BJ (cell line): ENCODE data around the gene TCF3. TPM values are rescaled to one million over a fixed set of nuclear protein-coding genes. Genes with fewer than 3 reads are reported as not detected.

Source experiments
- CTCF ChIA-PET: fragments of 350-600 bp; formaldehyde crosslinking; extraction: SDS; loops from one replicate; lab custom pipeline; 2021; ENCODE audit warnings: antibody characterized with exemption, inconsistent platforms; lab: Yijun Ruan, JAX
- POLR2A ChIA-PET: fragments of 300-600 bp; sonication (Branson Sonifier 250); formaldehyde crosslinking; extraction: SDS; loops from one replicate; lab custom pipeline; 2021; ENCODE audit warnings: antibody characterized with exemption; lab: Charles Lee
- DNase-seq: peaks from one replicate; pipeline ENCODE4 v3.0.0-alpha.2; 2011; ENCODE audit warnings: low read depth
- H3K27me3 ChIP-seq: 2 replicates; pipeline ENCODE4 v1.6.0; 2011; ENCODE audit warnings: low read length; ENCODE audit not compliant: control insufficient read depth, insufficient read depth
- H3K36me3 ChIP-seq: 2 replicates; pipeline ENCODE4 v1.5.1; 2011; ENCODE audit warnings: low read length; ENCODE audit not compliant: control insufficient read depth, insufficient read depth
- H3K4me3 ChIP-seq: 2 replicates; pipeline ENCODE4 v1.5.1; 2011; ENCODE audit warnings: low read depth, mild to moderate bottlenecking, control low read depth, low read length
- CTCF ChIP-seq: IDR thresholded peaks from 2 replicates; pipeline ENCODE4 v1.5.1; 2011; ENCODE audit warnings: low read depth, mild to moderate bottlenecking, control low read depth, inconsistent platforms, low read length, moderate library complexity; ENCODE audit not compliant: insufficient read depth
- polyA plus RNA-seq: library from polyadenylated mRNA; depleted of rRNA; stranded (reverse); fragments of >200 nt; gene quantifications from 2 replicates; pipeline ENCODE4 v1.2.3, GENCODE V29; 2011; rRNA removed
- small RNA-seq: library from RNA; depleted of rRNA; stranded (forward); fragments of <200 nt; gene quantifications from one replicate; pipeline ENCODE3, GENCODE V24; 2012; ENCODE audit warnings: low replicate concordance, low read depth; ENCODE audit not compliant: insufficient read length

Gene TCF3
- polyA plus RNA-seq, 1 experiment, result 49.8 TPM

- no peak overlapping the region for H3K4me3 ChIP-seq
- no peaks in the 10 kb centered on the region for H3K27me3 ChIP-seq
- no peak for TF ChIP-seq CTCF
- CTCF ChIA-PET, result interaction anchor here (5.6 kb wide), 1 partner anchor 15 kb away, joined by 33 read pairs; no protein-coding TSS in a partner anchor
- POLR2A ChIA-PET, result no interaction called here
- peaks cover 9% of the 10 kb centered on the region for H3K36me3 ChIP-seq
- DNase-seq, result no peak
These were observed 91.1 kb downstream of the TCF3 start for GRCh38 chr19:1561236-1561842.

GRCh38 chr19:1560286-1560882, 92.0 kb downstream of the TCF3 start:
- TF ChIP-seq CTCF, result no peak
- CTCF ChIA-PET, result interaction anchor here (1.0 kb wide), 1 partner anchor 14 kb away, joined by 4 read pairs; no protein-coding TSS in a partner anchor
- peaks cover 8% of the 10 kb centered on the region for H3K36me3 ChIP-seq
- no peaks in the 10 kb centered on the region for H3K27me3 ChIP-seq
- no peak for DNase-seq
- POLR2A ChIA-PET, result no interaction called here
- no peak overlapping the region for H3K4me3 ChIP-seq

Small RNAs within 50 kb of the gene (small RNA-seq; reads per million reads assigned to genes)
- gene AC005943.2, result not detected
- gene RN7SL477P, result not detected
- not detected for gene RNU6-1223P

Other genes starting within 250 kb of the TCF3 start
- 38.3 and 48.9 TPM in 2 replicates for gene DAZAP1, start 245.0 kb downstream of the TCF3 start, polyA plus RNA-seq
- gene RPS15, start 214.2 kb downstream of the TCF3 start, polyA plus RNA-seq, result 854 and 1,597 TPM in 2 replicates
- gene APC2, start 202.5 kb downstream of the TCF3 start, polyA plus RNA-seq, result 0.07 and 0.11 TPM in 2 replicates
- 23.9 and 32.6 TPM in 2 replicates for gene C19orf25, start 173.4 kb downstream of the TCF3 start, polyA plus RNA-seq
- gene PCSK4, start 162.3 kb downstream of the TCF3 start, polyA plus RNA-seq, result 0.59 and 1.3 TPM in 2 replicates
- gene REEP6, start 161.4 kb downstream of the TCF3 start, polyA plus RNA-seq, result 1.7 and 3.1 TPM in 2 replicates
- 15.0 and 21.5 TPM in 2 replicates for gene ADAMTSL5, start 139.6 kb downstream of the TCF3 start, polyA plus RNA-seq
- gene PLK5, start 128.5 kb downstream of the TCF3 start, polyA plus RNA-seq, result not detected in 2 replicates
- 5.4 and 6.9 TPM in 2 replicates for gene MEX3D, start 84.3 kb downstream of the TCF3 start, polyA plus RNA-seq
- gene MBD3, start 59.8 kb downstream of the TCF3 start, polyA plus RNA-seq, result 38.9 and 53.4 TPM in 2 replicates
- 177 and 213 TPM in 2 replicates for gene UQCR11, start 47.2 kb downstream of the TCF3 start, polyA plus RNA-seq
- not detected in 2 replicates for gene ONECUT3, start 100.9 kb upstream of the TCF3 start, polyA plus RNA-seq
- gene ATP8B3, start 159.7 kb upstream of the TCF3 start, polyA plus RNA-seq, result 2.7 and 4.6 TPM in 2 replicates
- gene REXO1, start 195.9 kb upstream of the TCF3 start, polyA plus RNA-seq, result 4.6 and 11.0 TPM in 2 replicates
- 3.7 and 5.7 TPM in 2 replicates for gene KLF16, start 211.0 kb upstream of the TCF3 start, polyA plus RNA-seq
- 34.3 and 48.8 TPM in 2 replicates for gene ABHD17A, start 232.9 kb upstream of the TCF3 start, polyA plus RNA-seq